Sigmoid colon (tissue), 7 donors: ENCODE measurements around the gene UNC5C. TPM values are rescaled to one million over a fixed set of nuclear protein-coding genes. Genes with fewer than 3 reads are reported as not detected.

Source experiments
- DNase-seq: peaks from one replicate; pipeline ENCODE4 v3.0.0-alpha.2; 2019
- H3K27ac ChIP-seq, 4 donors: fragments of 200-600 bp; sonication (generic); one replicate each; pipeline ENCODE4 v1.5.1; 2016 to 2019; ENCODE audit warnings: mild to moderate bottlenecking in 1 of 4
- H3K27me3 ChIP-seq, 3 donors: fragments of 200-600 bp; sonication (generic); one replicate each; pipeline ENCODE4 v1.5.1; 2019; ENCODE audit warnings: mild to moderate bottlenecking in 1 of 3
- H3K36me3 ChIP-seq, 4 donors: fragments of 200-600 bp; sonication (generic); one replicate each; pipeline ENCODE4 v1.5.1; 2016 to 2019
- H3K4me1 ChIP-seq, 4 donors: fragments of 200-600 bp; sonication (generic); one replicate each; pipeline ENCODE4 v1.5.1; 2017 to 2019
- H3K4me3 ChIP-seq, 4 donors: fragments of 200-600 bp; sonication (generic); one replicate each; pipeline ENCODE4 v1.5.1; 2017 to 2019; ENCODE audit warnings: mild to moderate bottlenecking in 2 of 4, moderate library complexity in 1 of 4
- H3K9me3 ChIP-seq, 4 donors: fragments of 200-600 bp in 3 of 4; sonication (generic) in 3 of 4; one replicate each; pipeline versions ENCODE4 v1.5.1 to v1.6.1; 2013 to 2019
- CTCF ChIP-seq, 4 experiments: fragments of 450-650 bp in 3 of 4; fragments of 200-600 bp in 1 of 4; IDR thresholded peaks; one replicate each; pipeline ENCODE4 v1.5.1; 2016 to 2019; ENCODE audit warnings: antibody characterized with exemption in 4 of 4, mild to moderate bottlenecking in 3 of 4, moderate library complexity in 2 of 4
- EP300 ChIP-seq, 4 donors: sonication (generic); formaldehyde crosslinking; IDR thresholded peaks; one replicate each; pipeline ENCODE4 v1.6.1; 2017; ENCODE audit warnings: antibody characterized with exemption in 4 of 4
- POLR2A ChIP-seq, 2 donors: fragments of 450-650 bp; IDR thresholded peaks; one replicate each; pipeline ENCODE4 v1.6.1; 2016; ENCODE audit warnings: antibody characterized with exemption in 2 of 2, mild to moderate bottlenecking in 2 of 2, moderate library complexity in 2 of 2
- POLR2AphosphoS5 ChIP-seq, 4 donors: sonication (generic); formaldehyde crosslinking; IDR thresholded peaks; one replicate each; pipeline ENCODE4 v1.6.1; 2017; ENCODE audit warnings: antibody characterized with exemption in 4 of 4
- WGBS, 2 donors: extraction: QIAGEN DNeasy Blood & Tissue Kit; methylation state at CpG; one replicate each; pipeline ENCODE4 v1.1.7; 2013; 5-methylcytosine and 5-hydroxymethylcytosine counted together
- intact Hi-C: fragments of 100-400 bp; cut with DNase I; formaldehyde crosslinking; loops from one replicate; pipeline ENCODE4 v1.15.1; 2023
- polyA plus RNA-seq, 3 donors: library from polyadenylated mRNA; stranded (reverse); fragments of 200-250 nt; gene quantifications; one replicate each; pipeline ENCODE4 v1.2.3, GENCODE V29; 2013
- total RNA-seq, 4 donors: library from RNA; depleted of rRNA; stranded (reverse); fragments of >200 nt; gene quantifications; one replicate each; pipeline ENCODE4 v1.1.0, GENCODE V29; 2016
- donor health status: healthy with polysubstance abuse.
- donor health status: Bipolar disorder and iron deficiency.
- donor health status: healthy.

Gene UNC5C
- total and polyA plus RNA-seq, 7 donors = 0.60 to 3.1 (median 1.4) TPM

DNA sequence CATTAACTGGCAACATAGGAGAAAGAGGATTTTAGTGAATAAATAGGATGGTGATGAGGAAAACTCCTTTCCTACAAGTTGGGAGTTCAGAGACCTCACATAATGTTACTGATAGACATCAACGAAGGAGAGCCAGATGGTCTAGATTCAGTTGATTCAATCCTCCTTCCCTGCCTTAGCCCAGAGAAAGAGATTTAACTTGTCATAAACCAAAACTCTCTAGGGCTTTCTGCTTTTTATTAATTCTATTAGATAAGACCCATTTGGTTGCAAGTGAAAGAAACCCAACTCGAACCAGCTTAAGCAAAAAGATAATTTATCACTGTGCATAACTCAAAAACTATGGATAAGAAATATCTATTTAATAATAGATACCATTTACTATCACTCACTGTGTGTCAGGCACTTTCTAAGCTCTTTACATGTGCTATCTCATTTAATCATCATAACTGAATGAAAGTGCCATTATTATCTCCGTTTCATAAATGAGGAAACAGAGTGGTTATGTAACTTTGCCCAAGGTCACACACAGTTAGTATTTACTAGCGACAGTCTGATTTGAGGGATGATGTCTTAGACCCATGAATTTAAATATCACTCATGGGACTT lies 4.3 kb upstream of the UNC5C start:
- no peak for DNase-seq
- Histone ChIP-seq H3K27ac (no peak overlapping the region), H3K27me3 (peaks cover 0 to 39% (median 16%) of the 10 kb centered on the region in 3 donors), H3K36me3 (no peaks in the 10 kb centered on the region), H3K4me3 (no peak overlapping the region), H3K9me3 (no peaks in the 10 kb centered on the region), H3K4me1 (peaks cover 0 to 19% (median 17%) of the 10 kb centered on the region in 4 donors)
- intact Hi-C loops = no loop called here
- TF ChIP-seq EP300 (IDR thresholded peaks at IDR 0.05) = no peak
- TF ChIP-seq POLR2AphosphoS5 (IDR thresholded peaks at IDR 0.05) = no peak
- 69 to 77% methylated on average over 4 of the region's 4 CpGs for WGBS, 2 donors

- intact Hi-C loops = no loop called here
- no peaks in the 10 kb centered on the region for H3K9me3 ChIP-seq
- H3K4me1 ChIP-seq = peaks cover 0 to 27% (median 20%) of the 10 kb centered on the region in 4 donors
- no peak overlapping the region for H3K27ac ChIP-seq
- no peak for TF ChIP-seq CTCF (IDR thresholded peaks at IDR 0.05)
- TF ChIP-seq EP300 (IDR thresholded peaks at IDR 0.05) = no peak
- no peak for TF ChIP-seq POLR2AphosphoS5 (IDR thresholded peaks at IDR 0.05)
- no peak for TF ChIP-seq POLR2A (IDR thresholded peaks at IDR 0.05)
- DNase-seq = no peak
- peaks cover 0 to 48% (median 16%) of the 10 kb centered on the region in 3 donors for H3K27me3 ChIP-seq
- no peaks in the 10 kb centered on the region for H3K36me3 ChIP-seq
- H3K4me3 ChIP-seq = no peak overlapping the region
- 67 to 69% methylated on average over 2 of the region's 2 CpGs for WGBS, 2 donors
Observed at GRCh38 chr4:95551653-95552052, 2.9 kb upstream of the UNC5C start.

- Histone ChIP-seq H3K9me3 (no peaks in the 10 kb centered on the region), H3K36me3 (no peaks in the 10 kb centered on the region), H3K27me3 (peaks cover 0 to 48% (median 16%) of the 10 kb centered on the region in 3 donors), H3K4me1 (peaks cover 0 to 27% (median 20%) of the 10 kb centered on the region in 4 donors), H3K4me3 (peak overlapping the region; percentile 40 to 57 (median 50)), H3K27ac (peak overlapping the region; percentile 59 to 75 (median 70))
- intact Hi-C loops = no loop called here
- TF ChIP-seq POLR2AphosphoS5 (IDR thresholded peaks at IDR 0.05) (no peak), CTCF (IDR thresholded peaks at IDR 0.05) (no peak), EP300 (IDR thresholded peaks at IDR 0.05) (no peak), POLR2A (IDR thresholded peaks at IDR 0.05) (no peak)
- DNase-seq = no peak
- WGBS, 2 donors = 37 to 50% methylated on average over 6 of the region's 6 CpGs
Observed at GRCh38 chr4:95550115-95550987, 1.6 kb upstream of the UNC5C start.

DNA sequence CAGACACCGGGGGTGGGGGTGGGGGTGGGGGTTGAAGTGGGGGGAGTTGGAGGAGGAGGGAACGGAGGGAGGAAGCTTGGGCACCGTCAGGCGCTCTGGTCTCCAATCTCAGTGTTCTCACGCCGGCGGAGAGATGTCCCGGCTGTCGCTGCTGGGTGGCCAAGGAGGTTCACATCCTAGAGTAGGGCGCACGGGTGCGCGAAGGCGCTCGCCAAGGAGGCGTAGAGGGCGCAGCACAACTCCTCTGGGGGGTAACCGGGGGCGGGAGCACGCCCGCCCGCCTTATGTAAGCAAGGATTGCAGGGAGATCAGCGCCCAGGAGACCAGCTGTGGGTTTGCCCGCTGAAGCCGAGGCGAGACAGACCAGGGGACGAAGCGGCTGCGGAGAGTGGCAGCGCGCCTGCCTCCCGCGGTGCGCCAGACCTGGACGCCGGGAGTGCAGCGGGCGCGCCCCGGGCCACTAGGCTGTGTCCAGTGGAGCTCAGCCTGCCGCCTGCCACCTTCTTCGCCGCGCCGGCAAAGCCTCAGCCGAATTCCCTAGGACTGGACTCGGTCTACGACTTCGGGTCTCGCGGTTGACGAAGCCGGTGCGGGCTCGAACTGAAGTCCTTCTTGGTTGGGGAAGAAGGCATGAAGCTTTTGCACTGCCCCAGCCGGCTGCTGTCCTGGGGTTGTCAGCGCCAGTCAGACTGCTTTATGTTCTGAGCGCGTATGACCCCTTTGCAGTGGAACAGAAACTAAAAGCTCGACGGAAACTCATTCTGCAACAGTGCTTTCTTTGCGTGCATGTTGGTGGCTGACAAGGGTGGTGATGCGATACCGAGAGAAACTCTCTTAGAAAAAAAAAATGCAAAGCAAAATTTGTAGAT lies 707 bp upstream of the UNC5C start:
- peaks cover 0 to 27% (median 20%) of the 10 kb centered on the region in 4 donors for H3K4me1 ChIP-seq
- peak overlapping the region; percentile 59 to 75 (median 70) for H3K27ac ChIP-seq
- no peaks in the 10 kb centered on the region for H3K36me3 ChIP-seq
- H3K4me3 ChIP-seq = peak overlapping the region; percentile 40 to 57 (median 50)
- intact Hi-C loops = loop anchor here (5.0 kb wide), 1 partner anchor 382 kb away; no protein-coding TSS in a partner anchor
- peak; percentile 62 for DNase-seq
- TF ChIP-seq POLR2AphosphoS5 (IDR thresholded peaks at IDR 0.05) (no peak), CTCF (IDR thresholded peaks at IDR 0.05) (no peak), EP300 (IDR thresholded peaks at IDR 0.05) (no peak), POLR2A (IDR thresholded peaks at IDR 0.05) (no peak)
- no peaks in the 10 kb centered on the region for H3K9me3 ChIP-seq
- 1% methylated on average over 64 of the region's 64 CpGs for WGBS, 2 donors
- H3K27me3 ChIP-seq = peaks cover 0 to 48% (median 16%) of the 10 kb centered on the region in 3 donors
